Right atrium auricular region (tissue), 2 donors: ENCODE measurements around the gene NDUFS6. TPM values are rescaled to one million over a fixed set of nuclear protein-coding genes. Genes with fewer than 3 reads are reported as not detected.

Source experiments
- DNase-seq: peaks from one replicate; pipeline ENCODE4 v3.0.0-alpha.2; 2019; ENCODE audit warnings: low spot score
- H3K27ac ChIP-seq, 2 donors: fragments of 200-600 bp; sonication (generic); 1 replicate in 1 of 2; 2 replicates in 1 of 2; pipeline ENCODE4 v1.5.1; 2016 to 2019
- H3K27me3 ChIP-seq, 2 donors: fragments of 200-600 bp; sonication (generic); one replicate each; pipeline versions ENCODE4 v1.5.1 to v1.6.0; 2017 to 2019
- H3K36me3 ChIP-seq: fragments of 200-600 bp; sonication (generic); one replicate; pipeline ENCODE4 v1.5.1; 2016
- H3K4me1 ChIP-seq, 2 donors: fragments of 200-600 bp; sonication (generic); one replicate each; pipeline versions ENCODE4 v1.5.1 to v1.6.0; 2017 to 2019
- H3K4me3 ChIP-seq, 2 donors: fragments of 200-600 bp; sonication (generic); 1 replicate in 1 of 2; 2 replicates in 1 of 2; pipeline ENCODE4 v1.5.1; 2017 to 2019; ENCODE audit warnings: mild to moderate bottlenecking in 1 of 2, moderate library complexity in 1 of 2
- H3K9me3 ChIP-seq, 2 donors: fragments of 200-600 bp; sonication (generic); one replicate each; pipeline ENCODE4 v1.5.1; 2019
- total RNA-seq, 2 donors: library from RNA; depleted of rRNA; stranded (reverse); fragments of >200 nt; gene quantifications; one replicate each; pipeline ENCODE4 v1.1.0, GENCODE V29; 2016
- TF ChIP-seq, protein P1 (sequence below), 2 donors: fragments of 200-600 bp; sonication (generic); IDR thresholded peaks; one replicate each; pipeline ENCODE4 v1.5.1; 2019; ENCODE audit warnings: antibody characterized with exemption in 2 of 2

NDUFS6 gene
- total RNA-seq, 2 donors from 2014 or later = 130 to 135 TPM

DNA sequence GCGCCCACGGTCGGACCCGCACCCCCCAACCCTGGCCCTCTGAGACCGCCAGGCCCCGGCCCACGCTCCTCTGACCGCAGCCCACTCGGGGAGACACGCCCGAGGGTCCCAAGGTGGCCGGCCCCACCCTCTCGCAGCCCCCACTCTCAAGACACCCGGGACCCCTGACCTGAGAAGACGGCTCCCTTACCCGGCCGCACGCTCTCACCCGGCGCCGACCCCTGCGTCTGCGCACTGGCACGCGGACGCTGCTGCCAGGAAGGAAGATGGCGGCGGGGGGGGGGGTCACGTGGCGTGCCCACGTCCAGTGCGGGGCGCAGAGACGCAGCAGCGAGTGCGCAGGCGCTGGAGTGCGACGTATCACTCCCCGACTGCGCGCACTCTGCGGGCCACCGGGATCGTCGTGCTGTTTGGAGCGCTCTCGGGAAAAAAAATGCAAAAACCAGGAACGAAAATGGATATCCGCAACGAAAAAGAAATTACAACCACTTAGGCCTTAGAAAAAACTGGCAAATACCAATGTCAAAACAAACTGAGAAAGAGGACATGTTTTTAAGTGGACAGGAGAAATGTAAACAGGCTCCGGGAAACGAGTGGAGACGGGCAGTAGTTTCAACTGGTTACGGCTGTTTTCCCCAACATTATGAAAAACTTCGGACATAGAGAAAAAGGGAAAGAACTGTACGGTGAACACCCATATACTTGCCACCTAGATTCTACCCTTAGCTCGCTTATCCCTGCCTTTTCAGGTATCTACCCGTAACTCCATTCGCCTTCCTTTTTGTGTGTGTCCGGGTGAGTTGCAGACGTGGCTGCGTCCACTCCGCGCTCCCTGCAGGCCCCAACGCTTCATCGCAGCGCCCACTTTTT, 1.4 kb upstream of the NDUFS6 start, which contains the start of gene MRPL36:
Gene MRPL36, minus strand, starts transcription at position 236 of the 870 bp plus-strand sequence. CDS start 902 bp downstream, outside the sequence.
- H3K4me1 ChIP-seq = peaks cover 3 to 42% of the 10 kb centered on the region in 2 donors
- peak; percentile 92 for DNase-seq
- H3K27ac ChIP-seq = peak within 1 kb of the TSS; percentile 90
- H3K4me3 ChIP-seq = peak within 1 kb of the TSS; percentile 88 to 93
- H3K9me3 ChIP-seq = no peaks in the 10 kb centered on the region
- H3K27me3 ChIP-seq = no peaks in the 10 kb centered on the region
- peaks cover 38% of the 10 kb centered on the region for H3K36me3 ChIP-seq
- TF ChIP-seq, protein P1, sequence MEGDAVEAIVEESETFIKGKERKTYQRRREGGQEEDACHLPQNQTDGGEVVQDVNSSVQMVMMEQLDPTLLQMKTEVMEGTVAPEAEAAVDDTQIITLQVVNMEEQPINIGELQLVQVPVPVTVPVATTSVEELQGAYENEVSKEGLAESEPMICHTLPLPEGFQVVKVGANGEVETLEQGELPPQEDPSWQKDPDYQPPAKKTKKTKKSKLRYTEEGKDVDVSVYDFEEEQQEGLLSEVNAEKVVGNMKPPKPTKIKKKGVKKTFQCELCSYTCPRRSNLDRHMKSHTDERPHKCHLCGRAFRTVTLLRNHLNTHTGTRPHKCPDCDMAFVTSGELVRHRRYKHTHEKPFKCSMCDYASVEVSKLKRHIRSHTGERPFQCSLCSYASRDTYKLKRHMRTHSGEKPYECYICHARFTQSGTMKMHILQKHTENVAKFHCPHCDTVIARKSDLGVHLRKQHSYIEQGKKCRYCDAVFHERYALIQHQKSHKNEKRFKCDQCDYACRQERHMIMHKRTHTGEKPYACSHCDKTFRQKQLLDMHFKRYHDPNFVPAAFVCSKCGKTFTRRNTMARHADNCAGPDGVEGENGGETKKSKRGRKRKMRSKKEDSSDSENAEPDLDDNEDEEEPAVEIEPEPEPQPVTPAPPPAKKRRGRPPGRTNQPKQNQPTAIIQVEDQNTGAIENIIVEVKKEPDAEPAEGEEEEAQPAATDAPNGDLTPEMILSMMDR (IDR thresholded peaks at IDR 0.05) = peak in 1 of 2 donors; percentile 15

GRCh38 chr5:1800472-1801221, 560 bp upstream of the NDUFS6 start:
- Histone ChIP-seq H3K4me3 (peak overlapping the region; percentile 88 to 93), H3K36me3 (peaks cover 45% of the 10 kb centered on the region), H3K9me3 (no peaks in the 10 kb centered on the region), H3K27me3 (no peaks in the 10 kb centered on the region), H3K27ac (peak overlapping the region; percentile 90), H3K4me1 (peaks cover 3 to 50% of the 10 kb centered on the region in 2 donors)
- TF ChIP-seq, protein P1 (IDR thresholded peaks at IDR 0.05) = no peak
- DNase-seq = peak; percentile 65

- Histone ChIP-seq H3K9me3 (no peaks in the 10 kb centered on the region), H3K27me3 (no peaks in the 10 kb centered on the region), H3K36me3 (peaks cover 57% of the 10 kb centered on the region), H3K4me3 (peak overlapping the region; percentile 88 to 93), H3K4me1 (peaks cover 3 to 54% of the 10 kb centered on the region in 2 donors), H3K27ac (peak overlapping the region; percentile 90)
- DNase-seq = no peak
- TF ChIP-seq, protein P1 (IDR thresholded peaks at IDR 0.05) = no peak
Measured at GRCh38 chr5:1801967-1802295, 724 bp downstream of the NDUFS6 start.

- Histone ChIP-seq H3K27ac (no peak overlapping the region), H3K36me3 (peaks cover 59% of the 10 kb centered on the region), H3K27me3 (no peaks in the 10 kb centered on the region), H3K4me1 (peaks cover 3 to 42% of the 10 kb centered on the region in 2 donors), H3K9me3 (no peaks in the 10 kb centered on the region), H3K4me3 (no peak overlapping the region)
- TF ChIP-seq, protein P1 (IDR thresholded peaks at IDR 0.05) = no peak
- no peak for DNase-seq
Measured at GRCh38 chr5:1803192-1803591, 2.0 kb downstream of the NDUFS6 start.

DNA sequence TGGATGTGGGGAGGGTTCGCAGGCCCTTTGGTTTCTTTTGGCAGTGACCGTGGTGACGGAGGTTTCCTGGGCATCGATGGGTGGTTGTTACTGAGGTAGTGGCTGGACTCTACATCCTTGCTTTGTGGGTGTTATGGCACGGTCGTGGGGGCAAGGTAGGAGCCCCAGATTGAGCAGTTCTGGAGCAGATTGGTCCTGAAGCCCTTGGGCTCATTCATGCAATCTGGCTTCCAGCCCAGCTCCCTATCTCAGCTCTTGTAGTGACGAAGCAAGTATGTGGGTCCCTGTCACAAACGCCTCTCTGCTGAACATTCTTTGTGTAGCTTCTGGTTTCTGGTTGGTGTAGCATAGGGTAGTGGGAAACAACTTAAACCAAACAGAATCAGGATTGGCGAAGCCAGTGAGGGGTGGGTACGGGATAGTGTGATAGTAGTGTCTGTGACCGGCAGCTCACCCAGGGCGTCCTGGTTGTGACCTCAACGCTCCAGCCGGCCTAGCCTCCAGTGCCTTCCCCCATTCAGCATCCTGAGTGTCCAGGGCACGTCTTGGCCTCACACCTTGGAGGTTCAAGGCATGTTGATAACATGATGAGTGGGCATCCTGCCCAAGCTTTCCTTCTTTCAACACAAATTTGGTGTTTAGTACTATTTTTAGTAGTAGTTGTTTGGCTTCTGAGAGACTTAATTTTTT, 2.9 kb downstream of the NDUFS6 start:
- DNase-seq = no peak
- Histone ChIP-seq H3K27me3 (no peaks in the 10 kb centered on the region), H3K27ac (peak overlapping the region; percentile 47 to 68), H3K4me3 (no peak overlapping the region), H3K9me3 (no peaks in the 10 kb centered on the region), H3K4me1 (peaks cover 3 to 34% of the 10 kb centered on the region in 2 donors), H3K36me3 (peaks cover 67% of the 10 kb centered on the region)
- TF ChIP-seq, protein P1 (IDR thresholded peaks at IDR 0.05) = no peak
